Kidney (tissue), 14 donors: ENCODE results near the gene APRT. TPM values are rescaled to one million over a fixed set of nuclear protein-coding genes. Genes with fewer than 3 reads are reported as not detected.

Experiments used
- DNase-seq, 5 donors: peaks; one replicate each; pipeline ENCODE4 v3.0.0-alpha.2; 2013 to 2020
- FAIRE-seq: peaks from 2 replicates; lab custom pipeline; 2012; peaks lifted over from hg19 to GRCh38; lab: Jason Lieb, UNC
- H3K27ac ChIP-seq, 2 donors: one replicate each; pipeline ENCODE4 v1.7.0; 2013; ENCODE audit warnings: low read depth in 2 of 2, low read length in 2 of 2, inconsistent platforms in 1 of 2
- H3K27me3 ChIP-seq: one replicate; pipeline ENCODE4 v1.7.1; 2013; ENCODE audit warnings: low read length, inconsistent platforms; ENCODE audit not compliant: control insufficient read depth, insufficient read depth
- H3K36me3 ChIP-seq, 3 donors: one replicate each; pipeline versions ENCODE4 v1.7.0 to v1.7.1; 2013; ENCODE audit warnings: low read length in 3 of 3, control low read depth in 1 of 3, inconsistent platforms in 1 of 3; ENCODE audit not compliant: insufficient read depth in 3 of 3, control insufficient read depth in 2 of 3
- H3K4me1 ChIP-seq, 3 donors: one replicate each; pipeline versions ENCODE4 v1.7.0 to v1.7.1; 2013; ENCODE audit warnings: low read length in 3 of 3, inconsistent platforms in 1 of 3, low read depth in 1 of 3; ENCODE audit not compliant: control insufficient read depth in 2 of 3, insufficient read depth in 2 of 3
- H3K4me3 ChIP-seq, 3 donors: one replicate each; pipeline versions ENCODE4 v1.7.0 to v1.8.1; 2013; ENCODE audit warnings: low read length in 3 of 3, control low read depth in 1 of 3, inconsistent platforms in 1 of 3
- H3K9ac ChIP-seq, 3 donors: one replicate each; pipeline versions ENCODE4 v1.7.0 to v1.7.1; 2013; ENCODE audit warnings: low read length in 3 of 3, control low read depth in 1 of 3, inconsistent platforms in 1 of 3
- H3K9me3 ChIP-seq, 3 donors: one replicate each; pipeline versions ENCODE4 v1.7.0 to v1.7.1; 2013; ENCODE audit warnings: low read length in 3 of 3, control low read depth in 1 of 3, inconsistent platforms in 1 of 3; ENCODE audit not compliant: control insufficient read depth in 2 of 3, insufficient read depth in 1 of 3
- CTCF ChIP-seq: IDR thresholded peaks from 3 replicates; pipeline ENCODE4 v1.5.1; 2012; ENCODE audit warnings: mild to moderate bottlenecking, moderate library complexity, borderline replicate concordance; ENCODE audit not compliant: insufficient read depth; ENCODE audit errors: extremely low read depth
- intact Hi-C: fragments of 100-400 bp; cut with DNase I; formaldehyde crosslinking; loops from one replicate; pipeline ENCODE4 v1.11.1; 2022
- polyA plus RNA-seq: library from polyadenylated mRNA; stranded (reverse); fragments of 350-450 nt; fragmentation: Illumina TruSeq; extraction: RNeasy Lipid Tissue Mini Kit (QIAGEN cat#74804); gene quantifications from one replicate; pipeline ENCODE4 v1.2.3, GENCODE V29; 2014; ENCODE audit warnings: low read depth, low replicate concordance; ENCODE audit not compliant: insufficient read depth
- total RNA-seq: library from RNA; stranded (reverse); fragmentation: NEBNext Ultra II Directional; extraction: Animal tissue kit (Norgen Biotek cat#: 25700); gene quantifications from one replicate; pipeline ENCODE4 v1.2.1, GENCODE V29; 2021
- donor health status: control.
- donor health status: control.
- donor health status: control.
- donor health status: control.
- donor health status: control.
- donor health status: DM: yes; HTN: yes; CAD: no.
- donor health status: Normal renal cell carcinoma (clear cell type).

APRT gene
- total and polyA plus RNA-seq, 2 donors from 2014 or later: 105 to 204 TPM

- H3K36me3 ChIP-seq: no peaks in the 10 kb centered on the region
- H3K27me3 ChIP-seq: no peaks in the 10 kb centered on the region
- intact Hi-C loops: no loop called here
- TF ChIP-seq CTCF: no peak
- peak overlapping the region in 2 of 3 donors; percentile 18 to 46 for H3K4me3 ChIP-seq
- peaks cover 0 to 62% (median 22%) of the 10 kb centered on the region in 3 donors for H3K4me1 ChIP-seq
- DNase-seq: peak; percentile 91 to 95 (median 93)
- H3K9ac ChIP-seq: peak overlapping the region in 2 of 3 donors; percentile 32 to 65
- H3K27ac ChIP-seq: peak overlapping the region; percentile 92 to 95
- H3K9me3 ChIP-seq: no peaks in the 10 kb centered on the region
- FAIRE-seq: no peak
Observed at GRCh38 chr16:88770461-88771293, 41.1 kb downstream of the APRT start.

- peaks cover 0 to 65% (median 25%) of the 10 kb centered on the region in 3 donors for H3K4me1 ChIP-seq
- TF ChIP-seq CTCF: no peak
- no peaks in the 10 kb centered on the region for H3K27me3 ChIP-seq
- peak overlapping the region in 1 of 3 donors; percentile 46 for H3K4me3 ChIP-seq
- no peaks in the 10 kb centered on the region for H3K36me3 ChIP-seq
- FAIRE-seq (no peak), DNase-seq (peak in 4 of 5 donors; percentile 70 to 90 (median 76))
- H3K9ac ChIP-seq: peak overlapping the region in 2 of 3 donors; percentile 32 to 65
- no peaks in the 10 kb centered on the region for H3K9me3 ChIP-seq
- intact Hi-C loops: no loop called here
- H3K27ac ChIP-seq: peak overlapping the region; percentile 92 to 95
Observed at GRCh38 chr16:88769617-88770460, 41.9 kb downstream of the APRT start.

GRCh38 chr16:88768071-88768783 is 43.5 kb downstream of the APRT start:
- Histone ChIP-seq H3K27me3 (no peaks in the 10 kb centered on the region), H3K4me1 (peaks cover 0 to 68% (median 36%) of the 10 kb centered on the region in 3 donors), H3K27ac (peak overlapping the region; percentile 67 to 92), H3K4me3 (no peak overlapping the region), H3K9ac (peak overlapping the region in 1 of 3 donors; percentile 19), H3K9me3 (no peaks in the 10 kb centered on the region), H3K36me3 (no peaks in the 10 kb centered on the region)
- intact Hi-C loops: no loop called here
- no peak for FAIRE-seq
- no peak for TF ChIP-seq CTCF
- DNase-seq: peak in 2 of 5 donors; percentile 69 to 91
